Mesenchymal stem cell (in vitro differentiated cells and primary cell): ENCODE measurements around the gene GOLIM4.
"Not testable (repeated sequence)": the region's sequence is repeated elsewhere in the genome, so short reads cannot be mapped to it uniquely, and the experiment has no call there.

Experiments used
- DNase-seq: peaks from one replicate; pipeline ENCODE4 v3.0.0-alpha.2; 2013
- H2AFZ ChIP-seq: one replicate; pipeline ENCODE4 v1.6.1; 2013; ENCODE audit warnings: low read depth, mild to moderate bottlenecking, control low read depth, inconsistent platforms, low read length, moderate library complexity
- H2AK5ac ChIP-seq: 2 replicates; pipeline ENCODE4 v1.6.1; 2013; ENCODE audit warnings: low read length, moderate library complexity, mild to moderate bottlenecking, inconsistent platforms; ENCODE audit not compliant: severe bottlenecking
- H2BK120ac ChIP-seq: one replicate; pipeline ENCODE4 v1.6.1; 2013; ENCODE audit warnings: low read depth, mild to moderate bottlenecking, inconsistent platforms, low read length, moderate library complexity
- H2BK12ac ChIP-seq, 2 experiments: one replicate each; pipeline ENCODE4 v1.6.1; 2013; ENCODE audit warnings: inconsistent platforms in 2 of 2, low read length in 2 of 2, mild to moderate bottlenecking in 2 of 2, moderate library complexity in 2 of 2, control low read depth in 1 of 2
- H2BK15ac ChIP-seq: one replicate; pipeline ENCODE4 v1.6.1; 2013; ENCODE audit warnings: mild to moderate bottlenecking, low read depth, inconsistent platforms; ENCODE audit not compliant: poor library complexity, severe bottlenecking
- H2BK5ac ChIP-seq: 2 replicates; pipeline ENCODE4 v1.6.1; 2013; ENCODE audit warnings: low read depth, mild to moderate bottlenecking, low read length, control low read depth, inconsistent platforms; ENCODE audit not compliant: poor library complexity, severe bottlenecking
- H3K14ac ChIP-seq, 2 experiments: one replicate each; pipeline ENCODE4 v1.6.1; 2013; ENCODE audit warnings: inconsistent platforms in 2 of 2, low read length in 2 of 2, control low read depth in 1 of 2, mild to moderate bottlenecking in 1 of 2, moderate library complexity in 1 of 2
- H3K18ac ChIP-seq, 2 experiments: one replicate each; pipeline ENCODE4 v1.6.1; 2013; ENCODE audit warnings: inconsistent platforms in 2 of 2, low read length in 2 of 2, control low read depth in 1 of 2, low read depth in 1 of 2, mild to moderate bottlenecking in 1 of 2
- H3K23ac ChIP-seq, 2 experiments: one replicate each; pipeline ENCODE4 v1.6.1; 2013; ENCODE audit warnings: inconsistent platforms in 2 of 2, low read length in 2 of 2, mild to moderate bottlenecking in 2 of 2, moderate library complexity in 2 of 2, control low read depth in 1 of 2
- H3K27ac ChIP-seq: 2 replicates; pipeline ENCODE4 v1.5.1; 2013; ENCODE audit warnings: mild to moderate bottlenecking, moderate library complexity, low read length, control low read depth, inconsistent platforms; ENCODE audit not compliant: poor library complexity, severe bottlenecking
- H3K27me3 ChIP-seq, 2 experiments: 2 replicates each; pipeline versions ENCODE4 v1.6.1 to v1.7.0; 2013; ENCODE audit warnings: low read length in 2 of 2, mild to moderate bottlenecking in 2 of 2, moderate library complexity in 2 of 2, control low read depth in 1 of 2, inconsistent platforms in 1 of 2; ENCODE audit not compliant: control insufficient read depth in 1 of 2, insufficient read depth in 1 of 2
- H3K36me3 ChIP-seq, 2 experiments: 2 replicates each; pipeline versions ENCODE4 v1.6.1 to v1.7.0; 2013; ENCODE audit warnings: low read length in 2 of 2, control low read depth in 1 of 2, inconsistent platforms in 1 of 2, low read depth in 1 of 2, mild to moderate bottlenecking in 1 of 2; ENCODE audit not compliant: insufficient read depth in 2 of 2, control insufficient read depth in 1 of 2
- H3K4ac ChIP-seq, 2 experiments: one replicate each; pipeline ENCODE4 v1.6.1; 2013; ENCODE audit warnings: inconsistent platforms in 2 of 2, low read length in 2 of 2, mild to moderate bottlenecking in 2 of 2, moderate library complexity in 2 of 2, control low read depth in 1 of 2, low read depth in 1 of 2
- H3K4me1 ChIP-seq: 2 replicates; pipeline ENCODE4 v1.6.1; 2013; ENCODE audit warnings: low read depth, low read length, control low read depth; ENCODE audit not compliant: control insufficient read depth, insufficient read depth
- H3K4me2 ChIP-seq: 2 replicates; pipeline ENCODE4 v1.6.1; 2013; ENCODE audit warnings: low read length, mild to moderate bottlenecking, inconsistent platforms; ENCODE audit not compliant: poor library complexity, severe bottlenecking
- H3K4me3 ChIP-seq, 2 experiments: 2 replicates each; pipeline versions ENCODE4 v1.5.1 to v1.7.0; 2013; ENCODE audit warnings: low read length in 2 of 2, mild to moderate bottlenecking in 2 of 2, control low read depth in 1 of 2, low read depth in 1 of 2; ENCODE audit not compliant: insufficient read depth in 1 of 2
- H3K79me1 ChIP-seq: replicated peaks from 2 replicates; pipeline ENCODE4 v1.6.1; 2013; ENCODE audit warnings: mild to moderate bottlenecking, control low read depth, low read length, inconsistent platforms; ENCODE audit not compliant: poor library complexity, severe bottlenecking
- H3K9ac ChIP-seq: 2 replicates; pipeline ENCODE4 v1.7.0; 2013; ENCODE audit warnings: mild to moderate bottlenecking, low read length, moderate library complexity
- H3K9me3 ChIP-seq: 2 replicates; pipeline ENCODE4 v1.7.0; 2013; ENCODE audit warnings: mild to moderate bottlenecking, low read length; ENCODE audit not compliant: control insufficient read depth
- H4K8ac ChIP-seq: one replicate; pipeline ENCODE4 v1.6.1; 2013; ENCODE audit warnings: inconsistent platforms, mild to moderate bottlenecking, low read length, moderate library complexity
- H4K91ac ChIP-seq: one replicate; pipeline ENCODE4 v1.6.1; 2013; ENCODE audit warnings: mild to moderate bottlenecking, low read length, inconsistent platforms
- WGBS: methylation state at CpG from one replicate; pipeline ENCODE4 v1.1.7; 2013; ENCODE audit warnings: mixed read lengths; 5-methylcytosine and 5-hydroxymethylcytosine counted together

GOLIM4 gene

DNA sequence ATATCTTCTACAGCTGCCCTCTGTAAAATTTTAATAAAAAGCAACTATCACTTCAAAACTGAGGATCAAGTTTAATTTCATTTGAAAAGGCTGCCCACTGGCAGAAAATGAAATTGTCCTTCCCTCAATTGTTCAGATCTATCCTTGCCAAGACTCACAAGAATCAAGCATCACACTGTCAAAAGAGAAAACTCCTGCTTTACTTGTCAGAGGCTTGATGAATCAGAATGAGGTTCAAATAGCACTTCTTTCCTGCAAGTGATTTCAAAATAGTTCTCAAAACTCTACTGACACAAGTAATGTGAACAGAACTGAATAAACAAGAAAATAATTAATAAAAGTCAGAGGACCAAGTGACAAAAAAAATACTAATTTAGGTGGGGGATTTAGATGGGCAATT lies 70.6 kb downstream of the GOLIM4 start:
- Histone ChIP-seq H2AK5ac (no peak overlapping the region), H3K14ac (no peak overlapping the region), H3K27ac (no peak overlapping the region), H4K8ac (no peak overlapping the region), H2BK120ac (no peak overlapping the region), H2AFZ (no peak overlapping the region), H3K9me3 (no peaks in the 10 kb centered on the region), H3K79me1 (peaks cover 4% of the 10 kb centered on the region), H3K4me2 (no peak overlapping the region), H3K18ac (no peak overlapping the region), H3K9ac (peak overlapping the region; percentile 83), H2BK15ac (no peak overlapping the region), H2BK12ac (no peak overlapping the region), H3K36me3 (peaks cover 7 to 84% of the 10 kb centered on the region in 2 experiments), H3K4ac (no peak overlapping the region), H3K23ac (no peak overlapping the region), H3K4me3 (peak overlapping the region in 1 of 2 experiments; percentile 33), H3K27me3 (no peaks in the 10 kb centered on the region), H2BK5ac (no peak overlapping the region), H4K91ac (no peak overlapping the region), H3K4me1 (no peaks in the 10 kb centered on the region)
- DNase-seq: peak; percentile 45

DNA sequence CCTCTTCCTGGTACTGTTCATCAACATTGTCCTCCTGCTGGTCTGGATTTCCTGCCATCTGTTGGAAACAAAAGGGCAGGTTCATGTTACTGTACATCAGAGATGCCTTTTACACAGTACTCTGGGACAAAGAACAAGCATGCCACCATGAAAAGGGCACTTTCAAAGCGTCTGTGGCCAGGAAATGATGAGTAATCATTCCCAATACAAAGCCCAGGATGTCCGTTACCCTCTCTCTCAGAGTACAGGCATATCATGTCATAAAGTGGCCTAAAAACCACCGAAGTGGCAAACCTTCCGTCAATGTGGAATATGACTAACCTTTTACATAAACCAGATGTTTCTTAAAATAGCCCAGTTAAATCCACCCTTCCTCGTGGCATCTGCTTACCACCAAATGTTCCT lies 71.2 kb downstream of the GOLIM4 start:
- no peak overlapping the region for H2AFZ ChIP-seq
- H3K18ac ChIP-seq: peak overlapping the region; percentile 31 to 49
- H2BK120ac ChIP-seq: peak overlapping the region; percentile 68
- H3K4me2 ChIP-seq: no peak overlapping the region
- peak overlapping the region in 1 of 2 experiments; percentile 73 for H2BK12ac ChIP-seq
- no peak overlapping the region for H3K14ac ChIP-seq
- H3K9ac ChIP-seq: peak overlapping the region; percentile 83
- H3K9me3 ChIP-seq: no peaks in the 10 kb centered on the region
- H3K36me3 ChIP-seq: peaks cover 4 to 85% of the 10 kb centered on the region in 2 experiments
- H4K91ac ChIP-seq: peak overlapping the region; percentile 53
- H2BK15ac ChIP-seq: no peak overlapping the region
- no peak overlapping the region for H3K4ac ChIP-seq
- H3K27ac ChIP-seq: no peak overlapping the region
- H4K8ac ChIP-seq: peak overlapping the region; percentile 30
- H3K27me3 ChIP-seq: no peaks in the 10 kb centered on the region
- H3K23ac ChIP-seq: no peak overlapping the region
- WGBS: under 1% methylated on average over 5 of the region's 5 CpGs
- peak; percentile 93 for DNase-seq
- peak overlapping the region in 1 of 2 experiments; percentile 33 for H3K4me3 ChIP-seq
- no peak overlapping the region for H2BK5ac ChIP-seq
- no peak overlapping the region for H2AK5ac ChIP-seq
- peaks cover 1% of the 10 kb centered on the region for H3K79me1 ChIP-seq
- H3K4me1 ChIP-seq: no peaks in the 10 kb centered on the region

DNA sequence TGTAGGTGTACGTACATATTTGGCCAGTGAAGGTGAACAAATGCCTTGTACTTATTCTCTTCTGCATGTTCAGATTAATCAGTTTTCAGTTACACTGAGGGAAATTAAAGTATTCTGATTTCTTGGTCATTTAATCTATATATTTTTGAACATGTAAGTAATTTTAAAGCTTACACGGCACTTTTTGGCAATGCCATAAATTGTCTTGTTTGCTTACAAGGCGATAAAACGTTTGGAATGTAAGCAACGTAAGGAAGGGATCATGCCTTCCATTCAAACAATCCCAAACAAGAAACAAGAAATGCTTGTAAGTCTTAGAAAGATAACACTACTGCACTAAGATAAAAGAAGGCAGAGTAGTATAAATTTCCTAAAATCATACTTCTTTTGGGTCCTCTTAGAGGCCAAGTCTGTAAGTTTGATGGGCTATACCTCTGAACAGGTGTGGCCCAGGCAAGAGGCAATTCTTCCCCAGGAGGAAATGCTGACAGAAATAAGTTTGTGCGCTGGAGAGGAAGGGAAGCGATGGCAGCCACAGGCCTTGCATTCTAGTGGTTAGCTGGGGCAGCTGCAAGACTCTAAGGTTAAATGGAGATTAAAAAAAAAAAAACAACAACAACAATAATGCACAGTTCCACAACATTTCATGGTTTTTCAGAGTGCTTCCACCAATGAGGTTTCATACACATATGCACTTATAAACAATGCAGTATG lies 73.8 kb downstream of the GOLIM4 start:
- Histone ChIP-seq H3K27me3 (no peaks in the 10 kb centered on the region), H2BK12ac (no peak overlapping the region), H3K4ac (no peak overlapping the region), H2AK5ac (no peak overlapping the region), H3K4me2 (no peak overlapping the region), H4K8ac (no peak overlapping the region), H3K18ac (no peak overlapping the region), H3K23ac (no peak overlapping the region), H3K79me1 (no peaks in the 10 kb centered on the region), H2AFZ (no peak overlapping the region), H3K36me3 (peaks cover 4 to 84% of the 10 kb centered on the region in 2 experiments), H4K91ac (no peak overlapping the region), H3K27ac (no peak overlapping the region), H3K4me3 (no peak overlapping the region), H3K4me1 (no peaks in the 10 kb centered on the region), H2BK15ac (no peak overlapping the region), H2BK5ac (no peak overlapping the region), H2BK120ac (no peak overlapping the region), H3K14ac (no peak overlapping the region), H3K9me3 (no peaks in the 10 kb centered on the region), H3K9ac (no peak overlapping the region)
- WGBS: 88% methylated on average over 6 of the region's 7 CpGs
- DNase-seq: no peak

- H3K9ac ChIP-seq, H3K4me2 ChIP-seq, H3K14ac ChIP-seq, H2BK120ac ChIP-seq, H2BK15ac ChIP-seq, H4K91ac ChIP-seq, H3K4ac ChIP-seq, H3K23ac ChIP-seq, H3K4me3 ChIP-seq, H2AK5ac ChIP-seq, H3K79me1 ChIP-seq, H3K18ac ChIP-seq, H4K8ac ChIP-seq, H2BK5ac ChIP-seq, H2AFZ ChIP-seq, H3K27ac ChIP-seq, H3K9me3 ChIP-seq, DNase-seq, H3K27me3 ChIP-seq, H3K4me1 ChIP-seq, H2BK12ac ChIP-seq: not testable (repeated sequence)
- peaks cover 5 to 30% of the 10 kb centered on the region in 2 experiments for H3K36me3 ChIP-seq
- 90% methylated on average over 15 of the region's 17 CpGs for WGBS
Observed at GRCh38 chr3:168011280-168011679, 84.4 kb downstream of the GOLIM4 start.
